Fibroblast of skin of left quadriceps (primary cell): ENCODE results near the gene TDRKH.
"Not testable (repeated sequence)": the region's sequence is repeated elsewhere in the genome, so short reads cannot be mapped to it uniquely, and the experiment has no call there.

Source experiments
- DNase-seq, 2 experiments: peaks; one replicate each; pipeline ENCODE4 v3.0.0-alpha.2; 2013; ENCODE audit warnings: low read depth in 2 of 2

Gene TDRKH

DNA sequence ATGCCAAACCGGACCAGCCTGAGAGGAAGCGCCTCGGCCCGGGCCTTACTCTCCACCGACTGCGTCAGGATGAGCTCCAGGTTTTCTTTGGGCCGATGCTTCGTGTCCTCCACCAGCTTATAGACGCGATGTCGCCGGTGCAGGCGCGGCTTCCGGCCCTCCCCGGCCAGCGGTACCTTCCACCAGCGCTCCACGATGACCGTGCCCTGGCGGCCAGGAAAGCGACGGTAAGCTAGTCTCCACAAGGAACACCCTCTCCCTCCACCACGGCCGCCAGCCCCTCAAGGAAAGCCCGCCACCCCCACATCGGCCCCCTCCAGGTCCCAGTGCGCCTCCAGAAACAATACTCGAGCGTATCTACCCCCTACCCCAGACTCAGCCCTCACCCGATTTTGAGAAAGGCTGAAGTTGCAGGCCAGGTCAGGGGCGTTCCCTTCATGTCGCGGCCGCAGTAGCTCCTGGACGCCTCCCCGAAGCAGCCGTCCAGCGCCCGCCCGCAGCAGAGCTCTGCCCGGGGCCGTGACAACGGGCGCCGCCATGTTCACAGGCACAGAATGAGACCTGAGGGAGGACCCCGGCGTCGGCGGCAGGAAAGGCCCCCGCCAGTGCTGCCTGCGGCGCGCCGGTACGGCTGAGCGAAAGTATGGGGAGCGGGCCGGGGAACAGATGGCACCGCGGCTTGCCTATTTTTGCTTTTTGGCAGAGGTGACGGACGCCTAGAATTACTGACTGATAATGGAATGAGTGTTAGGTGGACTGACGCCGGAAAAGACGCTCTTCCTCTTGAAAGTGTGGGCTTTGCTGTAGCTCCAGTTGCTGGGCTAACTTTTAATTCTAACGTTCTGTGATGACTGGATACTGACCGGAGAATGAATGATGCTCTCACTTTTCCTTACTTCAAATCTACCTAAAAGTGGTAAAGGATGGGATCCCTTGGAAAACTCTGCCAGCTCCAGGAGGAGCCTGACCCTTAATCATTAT lies 27.1 kb downstream of the TDRKH start, which contains the start of gene MRPL9:
Gene MRPL9, minus strand, starts transcription at position 556 of the 981 bp plus-strand sequence. Its CDS starts 17 bp downstream, at position 539.
- DNase-seq, result peak; percentile 44 to 48

DNA sequence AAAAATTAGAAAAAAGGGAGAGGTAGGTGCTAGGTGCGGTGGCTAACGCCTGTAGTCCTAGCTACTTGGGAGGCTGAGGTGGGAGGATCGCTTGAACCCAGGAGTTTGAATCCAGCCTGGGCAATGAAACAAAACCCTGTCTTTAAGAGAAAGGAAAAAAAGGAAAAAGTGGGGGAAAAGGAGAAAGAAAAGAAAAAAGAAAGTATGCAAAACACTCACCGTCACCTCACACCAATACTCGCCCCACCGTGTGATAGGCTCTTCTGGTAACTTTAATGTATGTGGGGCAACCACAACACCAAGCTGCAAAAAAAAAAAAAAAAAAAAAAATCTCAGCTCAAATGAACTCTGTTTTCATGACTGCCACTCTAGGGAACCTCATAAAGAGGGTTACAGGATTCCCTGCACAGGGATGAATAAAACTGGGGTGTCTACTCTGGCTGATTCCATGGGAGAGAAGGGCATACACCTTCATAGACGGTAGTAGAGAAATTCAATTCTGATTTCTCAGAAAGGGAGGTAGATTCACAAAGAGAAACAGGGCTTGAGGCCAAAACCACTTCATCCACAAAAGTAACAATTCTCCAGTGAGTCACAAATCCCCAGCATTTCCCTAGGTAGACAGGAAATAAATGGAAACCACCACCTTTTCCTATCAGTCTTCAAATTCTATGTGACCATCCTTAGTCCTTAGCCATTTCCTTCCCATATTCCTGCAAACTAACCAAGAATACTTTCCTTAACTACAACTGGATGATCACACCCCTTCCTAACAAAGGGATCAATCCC lies 29.5 kb downstream of the TDRKH start:
- DNase-seq, result no peak

DNA sequence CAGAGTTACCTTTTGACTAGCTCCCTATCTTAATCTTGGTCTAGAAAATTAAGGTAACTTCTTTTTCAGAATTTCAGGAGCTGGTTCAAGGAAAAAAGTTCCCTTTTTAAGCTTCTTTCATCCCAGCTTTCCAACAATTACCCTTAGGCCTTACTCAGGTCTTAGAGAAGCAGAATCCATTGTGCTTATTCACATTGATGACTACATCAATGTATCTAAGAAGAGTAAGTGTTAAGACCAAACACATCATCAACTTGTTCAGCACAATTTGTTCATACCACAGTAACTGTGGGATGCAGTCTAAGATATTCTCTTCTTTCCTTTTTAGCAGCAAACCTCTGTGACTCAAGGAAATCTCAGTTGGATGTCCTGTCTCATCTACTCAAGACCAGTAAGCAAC lies 31.1 kb downstream of the TDRKH start:
- DNase-seq, result no peak

DNA sequence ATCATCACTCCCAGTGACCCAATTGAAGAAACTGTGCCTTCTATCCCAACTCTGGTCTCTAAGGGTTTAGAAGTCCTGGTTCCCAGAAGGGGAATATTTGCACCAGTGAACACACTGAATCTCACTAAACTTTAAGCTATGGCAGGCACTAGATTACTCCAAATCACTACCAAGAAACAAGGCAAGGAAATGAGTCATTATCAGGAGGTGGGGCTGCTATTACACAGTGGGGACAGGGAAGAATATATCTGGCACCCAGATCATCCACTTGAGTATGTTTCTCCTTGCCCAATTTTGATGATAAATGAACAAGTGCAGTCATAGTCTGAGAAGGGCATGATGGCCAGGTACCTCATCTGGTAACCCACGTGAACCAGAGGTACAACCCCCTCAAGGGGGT lies 34.0 kb downstream of the TDRKH start:
- no peak for DNase-seq

DNA sequence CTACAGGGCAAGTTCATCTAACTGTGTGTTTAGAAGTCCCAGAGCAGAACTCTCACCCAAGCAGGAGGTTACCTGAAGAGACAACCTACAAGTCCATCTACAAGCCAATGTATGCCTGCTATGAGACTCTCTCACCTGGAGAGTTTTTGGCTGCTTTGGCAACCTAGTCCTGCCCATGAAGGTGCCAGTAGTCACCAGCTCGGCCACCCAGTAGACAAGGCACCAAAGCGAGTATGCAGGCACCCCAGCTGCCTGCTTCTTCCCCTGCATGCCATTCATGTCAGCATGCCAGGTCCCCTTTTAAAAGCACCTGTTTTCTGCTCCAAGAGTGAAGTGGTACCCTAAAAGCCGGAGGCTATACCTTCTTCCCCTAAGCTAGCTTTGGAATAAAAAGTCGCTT lies 48.8 kb downstream of the TDRKH start:
- DNase-seq, result no peak

DNA sequence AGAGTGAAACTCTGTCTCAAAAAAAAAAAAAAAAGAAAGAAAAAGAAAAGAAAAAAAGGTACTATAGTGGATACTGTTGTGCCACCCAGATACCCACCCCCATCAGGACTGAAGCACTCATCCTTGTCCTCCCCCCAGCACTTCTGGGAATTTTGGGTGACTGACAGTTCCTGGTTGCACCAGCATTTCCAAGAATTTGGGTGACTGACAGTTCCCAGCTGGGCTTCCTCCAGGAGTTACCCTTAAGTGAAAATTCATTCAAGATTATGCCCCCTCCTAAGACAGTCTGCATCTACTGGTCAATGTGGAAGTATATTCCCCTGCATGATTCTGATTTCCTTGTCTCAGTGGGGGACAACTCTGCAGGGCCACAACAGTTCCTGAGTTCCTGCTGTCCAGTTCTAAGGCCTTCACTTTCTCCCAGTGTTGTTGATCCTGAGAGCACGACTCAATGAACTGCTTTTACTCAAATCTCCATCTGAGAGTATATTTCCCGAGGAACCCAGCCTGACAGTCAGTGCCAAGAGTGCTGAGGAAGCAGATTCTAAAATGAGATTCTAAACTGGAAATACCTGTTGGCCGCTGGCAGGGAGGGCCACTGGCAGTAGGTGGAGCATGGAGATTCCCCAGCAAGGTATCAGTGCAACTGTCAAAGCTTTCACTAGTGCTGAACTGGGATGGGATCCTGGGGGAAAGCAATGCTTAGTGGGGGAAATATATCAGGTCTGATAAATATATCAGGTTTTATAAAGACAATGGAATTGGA lies 50.5 kb downstream of the TDRKH start:
- DNase-seq, result no peak

DNA sequence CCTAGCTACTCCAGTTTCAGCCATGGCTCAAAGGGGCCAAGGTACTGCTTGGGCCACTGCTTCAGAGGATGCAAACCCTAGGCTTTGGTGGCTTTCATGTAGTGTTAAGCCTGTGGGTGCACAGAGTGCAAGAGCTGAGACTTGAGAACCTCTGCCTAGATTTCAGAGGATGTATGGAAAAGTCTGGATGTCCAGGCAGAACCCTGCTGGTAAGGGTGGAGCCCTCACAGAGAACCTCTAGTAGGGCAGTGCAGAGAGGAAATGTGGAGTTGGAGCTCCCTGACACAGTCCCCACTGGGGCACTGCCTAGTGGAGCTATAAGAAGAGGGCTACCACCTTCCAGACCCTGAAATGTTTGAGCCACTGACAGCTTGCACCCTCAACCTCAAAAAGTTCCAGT lies 52.8 kb downstream of the TDRKH start:
- no peak for DNase-seq

DNA sequence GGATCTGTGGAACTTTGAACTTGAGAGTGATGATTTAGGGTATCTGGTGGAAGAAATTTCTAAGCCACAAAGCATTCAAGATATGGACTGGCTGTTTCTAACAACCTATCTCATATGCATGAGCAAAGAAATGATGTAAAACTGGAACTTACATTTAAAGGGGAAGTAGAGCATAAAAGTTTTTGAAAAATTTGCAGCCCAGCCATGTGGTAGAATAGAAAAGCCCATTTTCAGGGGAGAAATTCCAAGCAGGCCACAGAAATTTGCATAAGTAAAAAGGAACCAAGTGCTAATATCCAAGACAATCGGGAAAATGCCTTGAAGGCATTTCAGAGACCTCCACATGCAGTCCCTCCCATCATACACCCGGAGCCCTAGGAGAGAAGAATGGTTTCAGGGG lies 53.3 kb downstream of the TDRKH start:
- DNase-seq, result no peak

DNA sequence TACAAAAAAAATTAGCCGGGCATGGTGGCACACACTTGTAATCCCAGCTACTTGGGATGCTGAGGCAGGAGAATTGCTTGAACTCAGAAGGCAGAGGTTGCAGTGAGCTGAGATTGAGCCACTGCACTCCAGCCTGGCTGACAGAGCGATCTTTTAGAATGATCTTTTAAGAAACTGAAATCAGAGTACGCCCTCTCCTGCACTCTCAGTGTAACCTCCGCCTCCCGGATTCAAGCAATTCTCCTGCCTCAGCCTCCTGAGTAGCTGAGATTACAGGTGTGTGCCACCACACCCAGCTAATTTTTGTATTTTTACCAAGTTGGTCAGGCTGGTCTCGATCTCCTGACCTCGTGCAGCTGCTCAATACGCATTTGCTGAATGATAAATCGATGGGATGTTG lies 56.3 kb downstream of the TDRKH start:
- DNase-seq, result not testable (repeated sequence)

DNA sequence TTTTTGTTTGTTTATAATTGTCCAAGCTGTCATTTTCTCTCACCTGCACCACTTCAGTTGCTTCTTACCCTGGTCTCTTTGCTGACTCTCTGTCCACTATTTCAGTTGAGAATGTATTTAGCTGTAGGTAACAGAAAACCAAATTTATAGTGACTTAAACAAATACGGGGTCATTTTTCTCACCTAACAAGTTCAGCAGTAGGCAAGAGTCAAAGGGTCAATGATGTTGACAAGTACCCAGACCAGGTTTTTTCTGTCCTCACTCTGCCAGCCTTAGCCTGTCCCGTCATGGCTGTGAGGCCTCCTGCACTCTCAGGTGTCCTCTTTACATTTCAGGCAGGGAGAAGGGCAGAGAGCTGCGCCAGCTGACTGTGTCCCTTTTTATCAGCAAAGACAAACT lies 57.2 kb downstream of the TDRKH start:
- DNase-seq, result no peak

DNA sequence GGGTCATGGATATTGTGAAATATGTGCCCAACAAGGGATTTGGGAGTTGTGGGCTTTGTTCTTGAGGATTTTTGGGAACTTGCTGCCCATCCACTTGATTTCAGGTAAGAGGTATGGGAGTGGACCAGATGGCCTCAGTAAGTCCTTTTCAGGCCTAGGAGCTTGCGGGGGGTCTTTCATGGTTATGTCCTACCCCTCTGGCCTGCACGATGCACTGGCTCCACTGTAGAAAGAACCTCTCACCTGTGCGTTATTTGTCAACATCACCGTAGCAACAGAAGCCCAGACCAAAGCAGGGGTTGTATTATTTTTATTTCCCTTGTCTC lies 60.4 kb downstream of the TDRKH start:
- no peak for DNase-seq

DNA sequence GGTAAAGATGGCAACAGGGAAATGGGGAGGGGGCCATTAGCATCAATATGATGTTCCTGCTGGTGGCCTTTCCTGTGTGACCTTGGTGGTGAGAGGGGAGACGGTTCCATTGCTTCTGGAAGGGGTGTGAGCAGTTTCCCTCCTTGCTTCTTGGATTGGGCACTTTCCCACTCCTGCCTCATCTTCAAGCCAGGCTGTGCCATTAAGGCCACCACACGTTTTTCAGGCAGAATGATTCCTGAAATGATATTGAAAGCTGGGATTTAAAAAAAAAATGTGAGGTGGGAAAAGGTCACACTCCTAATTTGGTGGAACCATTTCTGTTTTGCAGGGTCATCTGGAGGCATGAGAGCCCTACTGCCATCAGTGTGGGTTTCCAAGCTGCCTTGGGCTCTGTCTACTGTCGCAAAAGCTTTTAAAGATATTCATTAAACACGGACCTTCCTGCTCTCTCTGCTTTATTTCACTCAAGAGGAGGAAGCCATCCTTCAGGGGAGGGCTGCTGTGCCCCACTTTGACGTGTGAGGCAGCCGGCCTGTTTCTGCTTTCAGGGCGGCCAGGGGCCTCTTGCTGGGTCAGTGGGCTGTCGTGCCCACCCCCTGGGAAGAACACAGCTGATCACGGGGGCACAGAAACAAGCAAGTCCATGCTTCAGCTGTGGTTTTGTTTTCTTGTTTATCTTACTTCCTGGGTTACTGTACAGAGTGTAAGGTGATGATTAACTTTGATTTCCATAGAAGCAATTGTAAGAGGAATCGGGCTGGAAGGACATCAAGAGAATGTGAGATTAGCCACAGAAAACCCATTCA lies 60.9 kb downstream of the TDRKH start:
- DNase-seq, result no peak

DNA sequence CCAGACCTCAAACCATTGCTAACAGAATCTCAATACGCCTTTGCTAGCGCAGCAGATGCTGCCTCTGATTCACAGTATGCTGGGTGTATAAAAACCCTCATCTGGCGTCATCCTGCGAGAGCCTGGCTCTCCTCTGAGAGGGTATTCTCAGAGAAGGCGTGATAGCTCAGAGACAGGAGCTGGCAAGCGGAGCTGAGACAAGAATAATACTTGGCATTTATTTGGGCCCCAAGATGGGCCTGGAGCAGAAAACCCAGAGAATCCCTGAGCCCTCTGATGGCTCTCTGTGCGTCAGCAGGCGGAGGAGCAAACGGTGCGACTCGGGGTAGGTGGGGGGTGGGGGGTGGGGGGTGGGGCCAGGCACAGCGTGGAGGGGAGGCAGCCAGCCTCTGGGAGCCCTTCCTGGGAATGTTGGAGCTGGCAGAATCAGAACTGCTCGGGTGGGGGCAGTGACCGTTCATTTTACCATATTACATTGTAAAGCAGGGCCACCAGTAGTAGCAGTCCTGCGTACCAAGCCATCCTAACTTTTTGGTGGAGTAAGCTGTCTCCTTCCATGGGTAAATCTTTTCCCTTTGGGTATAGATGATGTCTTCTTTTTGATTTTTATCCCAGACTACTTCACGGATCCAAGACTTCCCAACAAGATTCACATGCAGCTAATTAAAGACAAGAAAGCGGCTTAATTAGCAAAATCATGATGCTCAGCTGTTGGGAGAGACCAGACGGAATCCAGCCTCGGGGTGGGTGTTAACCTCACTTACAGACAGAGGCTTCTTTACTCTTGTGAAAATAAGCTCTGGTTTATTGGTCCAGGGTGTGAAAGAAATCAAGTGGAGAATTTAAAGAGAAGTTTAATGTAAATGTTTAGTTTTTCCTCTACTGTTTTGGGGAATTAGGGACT lies 61.9 kb downstream of the TDRKH start:
- peak; percentile 30 to 34 for DNase-seq

DNA sequence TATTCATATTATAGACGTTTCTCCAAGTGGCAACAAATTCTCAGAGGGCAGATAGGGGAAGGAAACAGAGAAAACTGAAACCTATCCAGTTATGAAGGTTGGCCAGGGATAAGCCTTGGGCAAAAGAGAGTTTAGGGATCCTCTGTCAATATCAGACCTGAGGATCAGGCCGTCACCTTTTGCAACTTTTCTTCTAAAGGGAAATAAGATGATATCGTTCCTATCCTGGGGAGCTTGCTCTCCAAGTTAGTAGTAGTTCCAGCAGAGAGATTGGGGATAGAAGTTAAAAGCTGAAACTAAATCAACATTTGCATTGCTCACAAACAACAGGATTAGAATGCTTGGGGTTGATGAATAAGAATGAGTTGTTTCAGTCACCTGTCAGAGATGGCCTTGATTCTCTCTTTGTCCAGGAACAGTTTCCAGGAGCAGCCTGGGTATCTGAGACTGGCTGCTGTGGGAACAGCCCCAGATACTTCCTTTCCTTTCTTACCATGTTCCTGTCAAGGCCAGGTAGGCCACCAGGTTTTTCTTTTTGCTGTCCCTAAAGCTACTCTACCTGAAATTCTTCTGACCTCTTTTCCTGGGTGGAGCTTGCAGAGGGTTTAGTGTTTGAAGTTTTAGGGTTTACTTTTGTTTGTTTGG lies 66.5 kb downstream of the TDRKH start:
- no peak for DNase-seq
